HT1080 (cell line): ENCODE results near the gene HACD3. TPM values are rescaled to one million over a fixed set of nuclear protein-coding genes. Genes with fewer than 3 reads are reported as not detected.
A peak's percentile ranks its signal among the peaks of the same experiment; 100 is the strongest.
"Not testable (repeated sequence)": the region's sequence is repeated elsewhere in the genome, so short reads cannot be mapped to it uniquely, and the experiment has no call there.

Experiments
- DNase-seq: peaks from one replicate; pipeline ENCODE4 v3.0.0-alpha.2; 2015; ENCODE audit warnings: low read depth
- small RNA-seq: library from RNA; depleted of rRNA; stranded (forward); fragments of <200 nt; gene quantifications from one replicate; pipeline ENCODE3, GENCODE V24; 2014
- total RNA-seq: library from RNA; depleted of rRNA; stranded (reverse); fragments of >200 nt; shearing (Covaris generic); gene quantifications from 2 replicates; pipeline ENCODE4 v1.2.3, GENCODE V29; 2014; rRNA removed

The HACD3 gene
- total RNA-seq, 1 experiment from 2014 or later = 101 TPM

DNA sequence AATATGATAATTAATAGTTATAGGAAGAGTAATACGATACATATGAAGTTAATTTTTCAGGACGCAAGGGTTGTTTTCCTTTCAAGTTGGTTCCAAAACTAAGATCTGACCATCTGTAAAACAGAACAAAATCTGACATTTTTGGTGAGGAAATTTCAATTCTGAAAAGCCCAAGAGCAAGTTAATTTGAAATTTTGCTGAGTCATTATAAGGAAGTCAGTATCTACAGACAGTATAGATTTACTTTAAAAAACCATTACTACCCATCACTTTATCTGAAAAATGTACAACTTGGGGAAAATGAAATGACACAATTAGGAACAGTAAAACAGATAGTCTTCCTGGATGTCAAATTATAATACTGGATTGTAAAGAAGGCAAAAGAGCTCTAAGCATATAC, 68.2 kb downstream of the HACD3 start:
- DNase-seq = no peak

DNA sequence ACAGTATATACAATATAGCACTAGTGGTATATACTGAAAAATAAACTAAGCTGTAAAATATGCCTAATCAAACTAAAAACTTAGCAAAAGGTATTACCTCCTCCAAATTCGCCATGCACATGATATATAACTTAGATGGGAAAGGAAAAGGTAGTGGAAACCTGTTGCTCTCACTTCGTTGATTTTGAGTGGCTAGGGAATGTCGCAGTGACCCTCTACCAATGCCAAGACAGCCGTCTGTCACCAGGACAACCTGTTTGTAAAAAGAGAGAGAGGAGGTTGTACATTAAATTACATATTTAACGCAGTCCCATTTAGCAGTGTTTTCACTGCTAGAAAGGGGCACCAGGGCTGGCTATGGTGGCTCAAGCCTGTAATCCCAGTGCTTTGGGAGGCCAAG, 69.4 kb downstream of the HACD3 start:
- DNase-seq = no peak

DNA sequence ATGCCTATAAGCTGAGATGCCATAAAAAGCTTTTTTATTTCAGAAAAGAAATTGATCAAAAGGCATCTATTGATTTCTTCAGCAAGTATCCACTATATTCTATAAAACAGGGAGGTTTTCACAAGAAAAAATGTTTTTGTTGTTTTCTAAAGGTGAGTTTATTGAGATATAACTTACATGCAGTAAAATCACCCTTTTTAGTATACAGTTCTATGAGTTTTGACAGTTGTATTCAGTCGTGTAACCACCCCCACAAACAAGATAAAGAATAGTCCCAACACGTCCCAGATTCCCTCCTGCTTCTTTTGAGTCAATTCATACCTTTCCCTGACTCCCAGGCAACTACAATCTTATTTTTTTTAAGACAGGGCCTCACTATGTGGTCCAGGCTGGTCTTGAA, 72.9 kb downstream of the HACD3 start:
- no peak for DNase-seq

DNA sequence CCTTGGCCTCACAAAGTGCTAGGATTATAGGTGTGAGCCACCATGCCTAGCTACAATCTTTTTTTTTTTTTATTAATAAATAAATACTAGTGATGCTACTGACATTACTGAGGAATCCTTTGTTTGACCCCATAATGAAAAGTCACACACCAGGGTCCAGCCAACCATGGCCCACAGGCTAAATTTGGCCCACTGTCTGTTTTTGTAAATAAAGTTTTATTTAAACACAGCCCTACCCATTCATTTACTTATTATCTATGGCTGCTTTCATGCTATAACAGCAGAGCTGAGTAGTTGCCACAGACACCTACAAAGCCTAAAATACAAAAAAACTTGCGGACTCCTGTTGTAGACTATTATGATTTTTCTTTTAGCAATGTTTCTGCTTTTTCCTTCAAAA, 73.3 kb downstream of the HACD3 start:
- no peak for DNase-seq

DNA sequence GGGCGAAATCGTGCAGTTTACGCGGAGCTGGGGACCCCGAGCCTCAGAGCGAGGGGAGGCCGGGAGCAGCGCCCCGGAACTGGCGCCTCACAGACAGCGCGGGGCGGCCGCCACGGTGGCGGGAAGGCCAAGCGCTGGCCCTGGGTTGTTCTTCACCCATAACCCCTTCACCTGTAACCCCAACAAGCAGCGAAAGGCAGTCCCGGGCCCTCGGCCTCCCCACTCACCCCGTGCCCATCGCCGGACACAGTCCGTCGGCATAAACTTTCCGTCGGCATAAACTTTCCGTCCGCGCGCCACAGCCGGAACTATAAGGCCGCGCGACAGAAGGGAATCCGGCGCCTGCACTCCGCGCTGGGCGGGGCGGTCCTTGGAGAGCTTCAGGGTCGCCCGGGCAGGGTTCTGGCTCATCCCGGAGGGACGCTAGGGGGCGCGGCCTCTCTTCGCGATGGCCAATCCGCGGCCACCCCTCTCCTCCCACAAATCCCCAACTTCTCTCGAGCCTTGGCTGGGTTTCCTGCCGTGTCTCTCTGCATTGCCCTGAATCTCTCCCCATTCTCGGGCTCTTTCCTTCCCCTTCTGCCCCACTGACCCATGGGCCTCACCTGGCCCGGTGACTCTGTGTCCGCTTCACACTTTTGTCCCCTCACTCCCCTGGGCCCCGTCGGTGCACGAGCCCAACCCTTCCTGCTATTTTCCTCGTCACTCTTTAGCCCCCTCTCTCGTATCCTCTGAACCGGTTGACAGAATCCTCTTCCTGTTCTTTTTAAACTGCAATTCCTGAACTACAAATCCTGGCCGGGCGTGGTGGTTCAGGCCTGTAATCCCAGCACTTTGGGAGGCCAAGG, 80.8 kb downstream of the HACD3 start, which contains the start of gene INTS14:
Gene INTS14, minus strand, starts transcription at position 261 of the 848 bp plus-strand sequence. CDS start 3,751 bp downstream, outside the sequence.
- DNase-seq = peak; percentile 96

DNA sequence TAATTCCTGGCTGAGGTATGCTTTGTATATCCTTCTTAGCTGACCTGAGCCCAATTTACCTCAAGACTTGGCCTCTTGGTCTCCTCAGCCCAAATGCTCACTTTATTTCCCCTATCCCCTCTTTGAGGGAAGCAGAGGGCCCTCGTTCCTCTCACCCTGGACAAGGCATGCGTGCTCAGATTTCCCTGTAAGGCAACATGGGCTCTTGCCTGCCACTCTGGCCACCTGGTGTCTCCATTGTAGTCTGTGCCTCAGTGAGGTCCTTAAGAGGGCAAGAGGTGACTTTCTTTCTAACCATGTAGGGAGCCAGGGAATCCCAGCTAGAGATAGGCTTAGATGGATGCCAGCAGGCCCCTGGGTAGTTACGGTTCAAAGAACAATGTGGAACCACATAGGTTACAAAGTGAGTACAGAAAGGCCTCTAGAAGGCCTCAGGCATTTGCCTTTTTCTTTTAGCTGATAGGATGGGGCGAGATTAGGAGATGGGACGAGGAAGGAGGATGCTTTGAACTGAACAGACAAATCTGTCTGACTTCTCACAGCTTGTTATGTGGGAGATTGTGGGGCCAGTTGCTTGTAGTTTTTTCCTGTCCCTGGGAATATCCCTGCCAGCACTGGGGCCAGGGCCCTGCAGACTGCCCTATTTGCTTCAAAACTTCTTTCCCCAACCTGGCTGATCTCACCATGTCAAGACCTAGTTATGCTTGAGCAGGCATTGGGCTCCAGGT, 81.8 kb downstream of the HACD3 start:
- DNase-seq = no peak

DNA sequence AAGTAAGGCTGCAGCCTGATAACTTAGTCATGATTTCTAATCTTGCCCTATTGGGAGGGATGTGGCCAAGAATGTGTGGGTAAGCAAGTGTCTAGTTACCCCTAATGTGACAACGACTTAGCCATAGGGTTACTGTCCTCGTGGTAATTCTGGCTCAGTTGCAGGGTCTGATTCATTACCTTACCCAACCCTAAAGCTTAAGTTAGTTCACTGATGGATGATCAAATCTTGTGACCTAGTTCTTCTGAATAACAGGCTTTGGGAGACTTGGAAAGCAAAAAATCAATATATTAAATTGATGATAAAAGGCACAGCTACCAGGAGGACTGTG, 82.3 kb downstream of the HACD3 start:
- DNase-seq = peak; percentile 4

DNA sequence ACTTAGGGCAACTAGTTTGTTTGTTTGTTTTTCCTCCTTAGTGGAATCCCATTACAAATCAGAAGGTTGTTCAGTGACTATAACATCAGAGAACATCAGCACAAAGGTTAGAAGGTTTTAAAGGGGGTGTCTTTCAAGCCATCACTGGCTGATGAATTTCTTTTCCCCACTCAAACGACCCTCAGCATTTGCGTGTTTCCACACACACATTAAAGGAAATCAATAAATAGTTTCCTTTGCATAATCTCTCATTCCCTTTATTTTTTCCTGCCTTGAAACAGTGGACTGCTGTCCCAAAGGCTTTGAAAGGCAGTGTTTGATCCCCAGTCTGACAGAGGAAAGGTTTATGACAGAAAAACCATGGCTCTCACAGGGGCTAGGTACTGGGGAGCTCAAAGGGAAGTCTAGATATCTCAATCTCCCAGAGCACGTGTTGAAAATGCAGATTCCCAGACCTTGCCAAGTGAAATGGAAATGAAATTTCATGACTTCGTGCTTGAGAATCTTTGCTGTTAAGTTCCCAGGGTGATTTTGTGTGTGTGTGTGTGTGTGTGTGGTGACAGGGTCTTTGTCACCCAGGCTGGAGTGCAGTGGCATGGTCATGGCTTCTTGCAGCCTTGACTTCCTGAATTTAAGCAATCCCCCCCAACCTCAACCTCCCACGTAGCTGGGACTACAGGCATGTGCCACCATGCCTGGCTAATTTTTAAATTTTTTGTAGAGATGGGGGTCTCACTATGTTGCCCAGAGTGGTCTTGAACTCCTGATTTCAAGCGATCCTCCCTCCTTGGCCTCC, 82.9 kb downstream of the HACD3 start:
- no peak for DNase-seq

DNA sequence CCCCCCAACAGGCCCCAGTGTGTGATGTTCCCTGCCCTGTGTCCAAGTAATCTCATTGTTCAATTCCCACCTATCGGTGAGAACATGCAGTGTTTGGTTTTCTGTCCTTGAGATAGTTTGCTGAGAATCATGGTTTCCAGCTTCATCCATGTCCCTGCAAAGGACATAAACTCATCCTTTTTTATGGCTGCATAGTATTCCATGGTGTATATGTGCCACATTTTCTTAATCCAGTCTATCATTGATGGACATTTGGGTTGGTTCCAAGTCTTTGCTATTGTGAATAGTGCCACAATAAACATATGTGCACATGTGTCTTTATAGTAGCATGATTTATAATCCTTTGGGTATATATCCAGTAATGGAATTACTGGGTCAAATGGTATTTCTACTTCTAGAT, 85.6 kb downstream of the HACD3 start:
- DNase-seq = not testable (repeated sequence)

DNA sequence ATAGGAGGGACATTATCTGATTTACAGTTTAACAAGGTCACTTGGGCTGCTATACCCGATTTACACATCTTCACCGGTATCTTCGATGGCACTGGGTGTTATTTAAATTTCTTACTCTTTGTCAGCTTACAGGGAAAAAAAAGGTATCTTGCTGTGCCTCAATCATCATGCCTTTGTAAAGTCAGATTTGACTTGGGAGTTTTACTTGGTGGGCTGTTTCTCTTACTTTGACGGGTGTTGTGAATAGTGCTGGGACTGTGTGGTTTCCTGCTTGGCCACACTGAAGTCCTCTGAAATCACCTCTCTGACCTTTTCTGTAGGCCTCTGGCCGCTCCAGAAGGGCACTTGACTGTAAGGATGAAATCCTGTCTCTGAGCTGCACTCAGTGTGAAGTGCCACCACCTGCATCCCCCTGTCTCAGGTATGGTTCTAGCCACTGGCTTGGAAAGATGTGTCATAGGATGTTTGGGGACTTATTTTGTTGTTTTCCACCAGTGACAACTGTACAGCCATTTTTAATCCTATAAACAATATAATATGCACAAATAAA, 88.4 kb downstream of the HACD3 start:
- DNase-seq = no peak

DNA sequence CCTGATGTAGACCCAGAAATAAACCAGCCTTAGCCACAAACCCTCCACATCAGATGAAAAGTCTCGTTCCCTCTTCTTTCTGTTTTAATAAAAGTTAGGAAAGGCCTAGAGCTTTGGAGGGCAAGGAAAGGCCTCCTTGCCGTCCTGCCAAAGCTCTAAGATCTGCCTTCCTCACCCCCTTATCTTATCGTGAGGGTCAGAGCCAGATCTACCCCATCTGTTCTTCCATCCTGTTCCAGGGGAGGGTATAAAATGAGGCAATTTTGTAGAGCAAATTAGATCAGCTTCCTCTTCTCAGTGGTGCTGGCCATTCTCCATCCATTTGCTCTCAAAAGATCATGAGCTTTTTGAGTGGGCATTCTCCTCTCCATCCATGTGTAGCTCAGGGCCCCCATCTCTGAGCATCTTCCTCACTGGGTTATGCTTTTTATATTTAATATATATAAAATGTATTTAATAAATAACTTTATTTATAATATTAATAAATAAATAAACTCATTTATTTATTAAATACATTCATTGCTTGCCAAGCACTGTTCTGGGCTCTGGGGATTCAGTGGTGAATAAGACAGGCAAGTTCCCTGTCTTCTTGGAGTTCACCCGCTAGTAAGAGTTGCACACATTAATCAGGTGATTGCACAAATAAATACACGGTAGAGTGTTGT, 89.5 kb downstream of the HACD3 start:
- no peak for DNase-seq

DNA sequence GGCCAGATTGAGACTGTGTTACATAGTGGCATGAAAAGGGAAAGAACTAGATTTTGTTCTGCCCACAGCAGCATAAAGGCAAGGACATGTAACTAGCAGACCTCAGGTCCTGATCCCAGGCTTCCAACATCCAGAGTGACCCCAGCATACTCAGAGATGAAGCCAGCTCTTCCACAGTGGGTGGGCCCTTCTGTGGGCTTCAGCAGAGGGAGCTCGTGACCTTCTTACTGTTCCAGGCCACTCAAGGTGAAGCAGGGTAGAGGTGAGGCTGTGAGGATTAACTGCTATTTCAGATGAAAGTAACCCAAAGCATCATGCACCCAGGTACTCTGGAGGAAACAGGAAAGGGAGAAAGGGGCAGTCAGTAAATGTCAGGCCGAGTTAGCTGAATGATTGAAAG, 90.6 kb downstream of the HACD3 start:
- DNase-seq = no peak

DNA sequence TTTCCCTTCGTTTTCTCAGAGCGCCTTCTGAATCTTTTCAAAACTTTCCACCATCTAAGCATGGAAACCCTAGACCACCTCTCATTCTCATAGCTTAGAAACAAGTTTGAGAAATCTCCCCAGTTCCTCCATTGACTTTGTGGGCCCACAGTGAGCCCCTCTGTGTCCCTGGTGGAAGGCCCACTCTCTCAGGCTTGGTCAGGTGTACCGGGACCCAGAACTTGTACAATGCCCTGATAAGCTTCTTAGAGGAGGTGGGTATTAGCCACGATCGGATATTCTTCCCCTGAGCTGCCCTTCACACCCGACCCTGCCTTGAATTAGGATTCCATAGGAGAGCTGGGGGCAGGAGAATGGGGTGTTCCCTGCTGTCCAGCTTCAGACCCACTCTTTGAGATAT, 91.4 kb downstream of the HACD3 start, which contains the start of gene SLC24A1:
Gene SLC24A1, plus strand, starts transcription at position 301 of the 400 bp plus-strand sequence. CDS start 2,143 bp downstream, outside the sequence.
- DNase-seq = no peak

DNA sequence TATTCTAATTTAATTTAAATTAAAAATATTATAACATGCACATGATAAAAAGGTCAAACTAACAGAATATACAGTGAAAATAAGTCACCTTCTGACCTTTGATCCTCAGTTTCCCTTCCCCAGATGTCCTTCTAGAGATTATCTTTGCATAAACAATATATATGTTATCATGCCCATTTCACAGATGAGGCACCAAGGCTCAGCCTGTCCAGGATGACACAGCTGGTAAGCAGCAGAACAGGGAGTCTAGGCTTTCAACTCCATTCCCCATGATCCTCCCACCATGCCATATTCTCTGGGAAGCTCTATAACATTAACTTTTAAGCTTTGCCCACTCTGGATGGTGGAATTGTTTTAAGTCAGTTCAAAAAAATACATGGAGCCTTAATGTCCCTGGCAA, 92.8 kb downstream of the HACD3 start:
- DNase-seq = no peak

DNA sequence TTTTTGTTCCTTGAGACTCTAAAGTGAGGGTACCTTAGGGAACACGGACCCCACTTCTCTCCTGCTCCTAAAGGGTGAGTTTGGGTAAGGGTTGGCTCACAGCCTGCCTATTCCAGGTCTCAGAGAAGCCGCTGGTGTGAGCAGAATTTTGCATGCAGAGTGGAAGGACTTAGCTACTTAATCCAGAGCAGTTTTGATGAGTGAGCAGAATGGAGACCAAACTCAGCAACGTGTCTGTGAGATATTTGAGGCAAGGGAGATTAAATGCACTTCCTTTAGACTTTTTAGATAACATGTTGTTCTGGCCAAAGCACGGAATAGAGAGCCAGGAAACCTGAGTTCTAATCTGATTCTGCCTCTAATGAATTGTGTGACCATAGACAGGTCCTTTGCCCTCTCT, 96.6 kb downstream of the HACD3 start:
- no peak for DNase-seq

Small RNA genes within 50 kb of the gene (small RNA-seq; reads per million reads assigned to genes)
- gene RF00019 (not detected), gene RNU6-19P (not detected)

Other genes with a start within 250 kb of the HACD3 start
- gene PARP16, start 243.6 kb upstream of the HACD3 start, total RNA-seq = 50.8 and 60.0 TPM in 2 replicates
- not detected in 2 replicates for gene RNU5A-1, start 234.4 kb upstream of the HACD3 start, total RNA-seq
- gene RNU5B-1, start 225.8 kb upstream of the HACD3 start, total RNA-seq = not detected in 2 replicates
- 0.19 TPM in 1 of 2 replicates, not detected in the other for gene IGDCC3, start 152.5 kb upstream of the HACD3 start, total RNA-seq
- gene IGDCC4, start 107.5 kb upstream of the HACD3 start, total RNA-seq = 0.07 and 0.10 TPM in 2 replicates
- gene DPP8, start 12.8 kb upstream of the HACD3 start, total RNA-seq = 26.3 and 30.6 TPM in 2 replicates
- 34.1 and 46.5 TPM in 2 replicates for gene INTS14, start 80.7 kb downstream of the HACD3 start, total RNA-seq
- gene SLC24A1, start 91.5 kb downstream of the HACD3 start, total RNA-seq = 10.1 and 11.5 TPM in 2 replicates